Measurements from ENCODE around the gene CXXC1.
"Not testable (repeated sequence)": the region's sequence is repeated elsewhere in the genome, so short reads cannot be mapped to it uniquely, and the experiment has no call there.

The CXXC1 gene

GRCh38 chr18:50274044-50274442 is 13.4 kb downstream of the CXXC1 start:
- DNase-seq, result no peak

- DNase-seq, result no peak
These were observed 14.1 kb downstream of the CXXC1 start for GRCh38 chr18:50273203-50274043.

- no peak for DNase-seq
These were observed 14.9 kb downstream of the CXXC1 start for GRCh38 chr18:50272568-50272967.

DNA sequence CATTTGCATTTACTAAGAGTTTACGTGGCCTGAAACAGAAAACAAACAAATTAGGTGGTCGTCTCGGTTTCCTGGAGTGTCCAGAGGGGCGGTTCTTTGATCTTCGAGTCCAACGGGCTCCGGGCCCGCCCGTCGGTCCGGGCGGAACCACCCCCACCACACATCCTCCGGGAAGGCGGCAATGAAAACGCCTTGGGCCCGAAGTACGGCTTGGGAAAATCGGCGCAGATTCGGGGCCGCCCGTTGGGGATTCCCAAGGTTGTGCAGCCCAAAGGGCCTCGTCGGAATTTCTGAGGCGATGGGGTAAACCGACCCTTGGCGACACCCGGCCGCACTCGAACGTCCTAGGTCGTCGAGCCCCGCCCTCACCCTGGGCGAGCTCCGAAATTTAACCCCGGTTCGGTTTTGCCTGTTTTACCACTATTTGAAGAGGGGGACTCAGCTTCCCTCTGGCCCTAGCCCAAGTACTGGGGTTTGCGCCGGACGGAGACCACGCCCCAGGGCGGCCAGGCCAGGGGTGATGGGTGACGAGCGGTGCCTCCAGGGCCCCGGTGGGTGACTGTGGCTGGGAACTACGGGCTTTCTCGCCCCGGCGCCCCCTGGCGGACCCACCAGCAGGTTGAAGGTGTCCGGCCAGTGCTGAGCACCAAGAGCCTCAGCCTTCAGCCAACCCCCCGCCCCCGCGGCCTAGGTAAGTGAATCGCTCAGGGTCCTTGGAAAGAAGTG is 19.3 kb downstream of the CXXC1 start:
- DNase-seq, result peak; percentile 44 to 70 (median 59)

DNA sequence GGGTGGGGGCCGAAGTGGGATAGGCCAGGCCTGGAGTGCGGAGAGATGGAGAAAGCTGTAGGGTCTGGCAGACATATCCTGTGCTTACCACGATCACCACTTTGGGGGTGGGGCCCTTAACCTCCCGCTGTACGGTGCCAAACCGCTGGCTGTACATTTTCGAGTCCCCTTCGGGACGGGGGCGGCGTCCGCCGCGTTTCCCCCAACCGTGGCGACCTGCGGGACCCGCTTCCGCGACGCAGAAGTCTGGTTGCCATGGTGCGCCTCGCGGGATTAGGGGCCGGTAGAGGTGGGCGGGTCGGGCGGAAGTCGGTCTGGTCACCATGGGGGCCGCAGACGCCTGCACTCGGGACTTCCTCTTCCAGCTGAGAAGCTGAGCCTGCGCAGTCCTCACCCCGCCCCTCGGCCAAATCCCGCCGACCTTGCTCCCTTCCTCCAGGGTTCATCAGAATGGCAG is 21.2 kb downstream of the CXXC1 start, which contains the start of gene CFAP53:
CFAP53 (minus strand) TSS at position 248 of the 457 bp plus-strand sequence; CDS start at position 157, 91 bp downstream.
- peak; percentile 50 to 76 (median 60) for DNase-seq

GRCh38 chr18:50262977-50263376 is 24.5 kb downstream of the CXXC1 start:
- DNase-seq, result no peak

GRCh38 chr18:50250935-50251334 is 36.6 kb downstream of the CXXC1 start:
- no peak for DNase-seq

GRCh38 chr18:50249576-50249975 is 37.9 kb downstream of the CXXC1 start:
- DNase-seq, result no peak

DNA sequence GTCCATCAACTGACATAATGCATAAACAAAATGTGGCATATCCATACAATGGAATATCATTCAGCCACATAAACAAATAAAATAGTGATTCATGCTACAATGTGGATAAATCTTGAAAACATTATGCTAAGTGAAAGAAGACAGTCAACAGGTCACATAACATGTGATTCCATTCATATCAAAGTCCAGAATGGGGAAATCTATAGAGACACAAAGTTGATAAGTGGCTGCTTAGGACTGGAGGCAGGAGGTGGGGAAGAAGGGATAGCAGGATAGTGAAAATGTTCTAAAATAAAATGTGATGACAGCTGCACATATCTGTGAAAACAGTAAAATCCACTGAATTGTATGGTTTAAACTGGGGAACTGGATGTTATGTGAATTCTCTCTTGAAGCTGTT is 39.9 kb downstream of the CXXC1 start:
- no peak for DNase-seq

DNA sequence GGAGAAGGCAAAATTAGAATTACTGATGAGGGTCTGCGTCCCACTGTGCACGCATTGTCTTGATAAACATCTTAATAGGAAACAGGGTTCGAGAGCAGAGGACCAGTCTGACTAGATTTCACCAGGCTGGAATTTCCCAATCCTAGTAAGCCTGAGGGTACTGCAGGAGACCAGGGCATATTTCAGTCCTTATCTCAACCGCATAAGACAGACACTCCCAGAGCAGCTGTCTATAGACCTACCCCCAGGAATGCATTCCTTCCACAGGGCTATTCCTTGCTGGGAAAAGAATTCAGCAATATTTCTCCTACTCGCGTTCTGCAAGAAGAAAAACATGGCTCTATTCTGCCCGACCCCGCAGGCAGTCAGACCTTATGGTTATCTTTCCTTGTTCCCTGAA is 45.7 kb downstream of the CXXC1 start:
- not testable (repeated sequence) for DNase-seq

DNA sequence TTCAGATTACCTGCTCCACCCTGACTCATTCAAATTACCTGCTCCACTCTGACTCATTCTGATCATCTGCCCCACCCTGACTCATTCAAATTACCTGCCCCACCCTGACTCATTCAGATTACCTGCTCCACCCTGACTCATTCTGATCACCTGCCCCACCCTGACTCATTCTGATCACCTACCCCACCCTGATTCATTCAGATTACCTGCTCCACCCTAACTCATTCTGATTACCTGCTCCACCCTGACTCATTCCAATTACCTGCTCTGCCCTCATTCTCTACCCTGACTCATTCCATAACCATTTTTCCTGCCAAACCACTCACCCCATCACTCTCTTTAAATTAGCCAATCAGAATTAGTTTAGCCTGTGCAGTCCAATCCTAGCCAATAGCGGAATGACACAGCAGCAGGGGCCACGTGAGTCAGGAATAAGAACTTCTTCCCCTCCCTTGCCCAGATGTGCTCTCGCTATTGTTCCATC is 47.4 kb downstream of the CXXC1 start:
- DNase-seq, result no peak

DNA sequence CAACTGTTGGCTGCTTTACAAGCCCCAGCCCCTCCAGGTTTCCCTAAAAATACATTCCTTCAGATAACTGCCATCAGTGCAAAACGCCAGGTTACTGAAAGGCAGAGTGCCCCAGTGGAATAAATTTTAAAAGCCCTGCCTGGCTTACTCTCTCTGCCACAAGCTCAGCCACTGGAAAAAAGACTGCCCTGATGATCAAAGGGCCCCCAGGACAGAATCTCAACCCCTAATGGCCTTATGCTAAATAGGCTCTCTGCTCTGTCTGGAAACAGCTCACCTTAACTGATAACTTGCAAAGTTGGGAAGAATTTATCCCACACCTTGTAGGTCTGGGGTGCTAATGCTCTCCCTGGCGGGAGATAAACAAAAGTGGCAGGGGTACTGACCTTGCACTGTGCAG is 55.1 kb downstream of the CXXC1 start:
- no peak for DNase-seq
